Stimulated activated naive CD4-positive, alpha-beta T cell treated with Interleukin-2 at 50 U/mL for 16 hours (primary cell): ENCODE data around the gene C3AR1.
"Not testable (repeated sequence)": the region's sequence is repeated elsewhere in the genome, so short reads cannot be mapped to it uniquely, and the experiment has no call there.

Source experiments
- DNase-seq: peaks from one replicate; lab custom pipeline; 2025; lab: John Stamatoyannopoulos, UW

C3AR1 gene

GRCh38 chr12:8065991-8066594 lies at the start of gene C3AR1:
Gene C3AR1, minus strand, starts transcription at chr12:8066359. Its CDS starts 6,174 bp downstream, at chr12:8060185.
- DNase-seq, result peak; percentile 1

DNA sequence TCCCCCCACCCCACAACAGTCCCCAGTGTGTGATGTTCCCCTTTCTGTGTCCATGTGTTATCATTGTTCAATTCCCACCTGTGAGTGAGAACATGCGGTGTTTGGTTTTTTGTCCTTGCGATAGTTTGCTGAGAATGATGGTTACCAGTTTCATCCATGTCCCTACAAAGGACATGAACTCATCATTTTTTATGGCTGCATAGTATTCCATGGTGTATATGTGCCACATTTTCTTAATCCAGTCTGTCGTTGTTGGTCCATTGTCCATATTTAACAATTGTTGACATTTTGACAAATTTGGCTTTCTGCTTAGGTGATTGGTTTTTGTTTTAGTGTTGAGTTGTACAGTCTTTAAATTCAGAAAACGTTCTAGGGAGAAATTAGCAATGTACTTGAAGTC lies 47.0 kb upstream of the C3AR1 start:
- not testable (repeated sequence) for DNase-seq

GRCh38 chr12:8108808-8109398 lies 42.7 kb upstream of the C3AR1 start:
- peak; percentile 68 for DNase-seq

GRCh38 chr12:8099235-8099634 lies 33.1 kb upstream of the C3AR1 start:
- DNase-seq, result no peak

- DNase-seq, result no peak
Observed at GRCh38 chr12:8096281-8096915, 30.2 kb upstream of the C3AR1 start.

DNA sequence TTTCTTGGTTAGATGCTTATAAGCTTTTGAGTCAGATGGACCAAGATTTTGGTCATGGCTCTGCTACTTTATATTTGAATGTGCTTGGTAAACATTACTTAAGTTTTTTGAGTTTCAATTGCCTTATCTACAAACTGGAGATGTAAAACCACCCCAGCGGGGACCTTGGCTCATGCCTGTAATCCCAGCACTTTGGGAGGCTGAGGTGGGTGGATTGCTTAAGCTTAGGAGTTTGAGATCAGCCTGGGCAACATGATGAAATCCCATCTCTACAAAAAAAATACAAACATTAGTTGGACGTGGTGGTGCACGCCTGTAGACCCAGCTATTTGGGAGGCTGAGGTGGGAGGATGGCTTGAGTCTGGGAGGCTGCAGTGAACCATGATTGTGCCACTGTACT lies 27.1 kb upstream of the C3AR1 start:
- no peak for DNase-seq

DNA sequence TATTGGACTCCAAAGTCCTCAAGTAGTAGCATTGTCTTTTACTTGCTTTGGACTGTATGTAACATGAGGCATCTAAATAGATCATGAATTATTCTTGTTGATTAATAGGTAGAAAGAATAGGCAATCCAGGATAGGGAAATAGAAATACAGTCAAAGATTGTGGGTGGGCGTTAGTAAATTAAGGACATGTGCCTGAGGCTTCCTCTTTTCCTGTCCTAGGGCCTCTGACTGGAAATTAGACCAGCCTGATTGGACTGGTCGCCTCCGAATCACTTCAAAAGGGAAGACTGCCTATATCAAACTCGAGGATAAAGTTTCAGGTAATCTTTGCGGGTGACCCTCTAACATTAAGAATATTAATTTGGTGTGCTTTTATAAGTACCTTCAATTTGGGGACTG lies 23.6 kb upstream of the C3AR1 start:
- no peak for DNase-seq

GRCh38 chr12:8089277-8089676 lies 23.1 kb upstream of the C3AR1 start:
- DNase-seq, result not testable (repeated sequence)

DNA sequence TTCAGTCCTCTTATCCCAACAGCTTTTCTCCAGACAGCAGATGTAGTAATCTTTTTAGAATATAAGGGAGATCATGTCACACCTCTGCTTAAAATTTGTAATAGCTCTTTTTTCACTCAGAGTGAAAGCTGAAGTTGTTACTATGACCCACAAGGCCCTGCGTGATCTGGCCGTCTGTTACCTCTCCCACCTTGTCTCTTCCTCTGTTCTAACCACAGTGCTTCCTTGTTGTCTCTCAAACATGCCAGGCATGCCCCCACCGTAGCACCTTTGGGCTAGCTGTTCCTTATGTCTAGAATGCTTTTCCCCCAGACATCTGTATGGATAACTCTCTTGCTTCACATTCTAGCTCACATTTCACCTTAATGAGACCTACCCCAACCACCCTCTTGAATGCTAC lies 22.4 kb upstream of the C3AR1 start:
- peak; percentile 4 for DNase-seq

DNA sequence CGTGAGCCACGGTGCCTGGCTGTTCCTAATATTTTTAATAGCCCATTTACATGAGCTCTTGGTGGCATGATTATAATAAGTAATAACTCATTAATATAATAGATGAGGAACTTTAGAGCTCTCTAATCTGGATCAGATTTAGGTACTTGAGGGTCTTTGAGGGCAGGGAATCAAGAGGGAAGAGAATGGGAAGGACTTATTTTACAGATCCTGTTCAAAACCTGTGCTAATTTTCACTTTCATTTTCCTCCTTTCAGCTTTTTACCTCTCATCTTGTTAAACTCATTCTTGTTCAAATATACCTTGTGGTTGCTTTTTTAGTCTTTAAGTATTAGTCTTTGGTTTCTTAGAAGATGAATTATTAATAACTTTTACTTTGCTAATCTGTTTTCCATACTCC lies 21.5 kb upstream of the C3AR1 start:
- DNase-seq, result no peak

DNA sequence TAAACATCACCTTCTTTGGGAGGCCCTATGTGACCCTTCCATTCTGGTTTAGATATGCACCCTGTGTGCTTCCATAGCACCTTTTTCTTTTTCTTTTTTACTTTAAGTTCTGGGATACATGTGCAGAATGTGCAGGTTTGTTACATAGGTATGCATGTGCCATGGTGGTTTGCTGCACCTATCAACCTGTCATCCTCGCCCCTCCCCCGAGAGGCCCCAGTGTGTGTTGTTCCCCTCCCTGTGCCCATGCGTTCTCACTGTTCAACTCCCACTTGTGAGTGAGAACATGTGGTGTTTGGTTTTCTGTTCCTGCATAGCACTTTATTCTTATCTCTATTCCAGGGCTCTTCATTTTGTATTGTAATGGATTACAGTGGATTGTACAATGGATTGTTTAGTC lies 18.2 kb upstream of the C3AR1 start:
- DNase-seq, result peak; percentile 8

DNA sequence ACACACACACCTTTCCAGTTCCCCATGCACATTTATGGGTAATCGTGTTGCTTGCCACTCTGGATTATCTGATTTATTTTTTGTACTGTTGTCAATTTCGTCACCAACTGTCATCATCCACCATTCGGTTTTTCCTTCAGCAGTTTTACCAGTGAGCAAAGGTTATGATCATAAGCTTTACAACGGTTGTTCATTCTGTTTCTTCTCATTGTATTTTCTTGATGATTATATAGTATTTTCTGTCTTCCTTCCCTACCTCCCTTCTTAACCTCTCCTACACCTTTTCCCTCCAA lies 16.6 kb upstream of the C3AR1 start:
- DNase-seq, result no peak

DNA sequence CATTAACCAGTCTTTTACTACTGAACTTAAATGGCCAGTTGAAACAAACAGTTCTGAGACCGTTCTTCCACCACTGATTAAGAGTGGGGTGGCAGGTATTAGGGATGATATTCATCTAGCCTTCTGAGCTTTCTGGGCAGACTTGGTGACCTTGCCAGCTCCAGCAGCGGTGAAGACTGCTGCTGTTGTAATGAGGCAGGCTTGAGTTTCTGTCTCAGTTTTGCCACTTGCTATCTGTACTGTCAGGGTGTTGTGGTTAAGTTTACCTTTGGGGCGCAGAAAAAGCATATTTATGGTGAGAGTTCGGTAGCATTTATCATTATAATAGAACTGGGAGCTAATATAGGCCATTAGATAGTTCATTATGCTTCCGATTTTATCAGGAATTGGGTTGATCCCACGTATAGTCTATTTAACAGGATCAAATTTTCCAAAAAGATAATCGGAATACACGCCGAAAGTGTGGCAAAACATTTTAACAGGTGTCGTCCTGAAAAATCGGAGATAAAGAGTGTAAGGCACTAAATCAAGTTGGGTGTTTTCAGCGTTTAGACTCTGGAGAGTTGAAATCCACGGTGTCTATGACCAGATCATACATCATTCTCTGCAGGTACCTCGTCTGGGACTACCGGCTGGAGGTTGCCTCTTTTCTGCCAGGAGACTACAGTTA lies 15.2 kb upstream of the C3AR1 start:
- peak; percentile 5 for DNase-seq

DNA sequence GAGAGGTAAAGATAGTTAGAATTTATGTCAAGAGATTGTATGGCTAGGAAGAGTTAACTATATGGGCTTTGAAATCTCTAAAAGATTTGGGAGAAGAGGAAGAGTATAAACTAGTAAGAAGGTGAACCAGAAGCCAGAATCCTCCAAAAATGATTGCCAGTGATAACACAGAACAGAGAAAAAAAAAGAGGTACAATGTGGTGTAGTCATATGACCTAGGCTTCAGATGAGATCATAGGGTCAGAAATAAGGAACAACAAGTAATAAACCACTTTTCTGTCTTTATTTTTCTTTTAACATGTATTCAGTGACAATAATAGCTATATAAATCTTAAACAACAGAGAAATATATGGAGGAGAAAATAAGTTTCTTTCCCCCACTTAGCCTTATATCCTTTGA lies 14.0 kb upstream of the C3AR1 start:
- DNase-seq, result no peak

GRCh38 chr12:8078916-8079315 lies 12.8 kb upstream of the C3AR1 start:
- no peak for DNase-seq

DNA sequence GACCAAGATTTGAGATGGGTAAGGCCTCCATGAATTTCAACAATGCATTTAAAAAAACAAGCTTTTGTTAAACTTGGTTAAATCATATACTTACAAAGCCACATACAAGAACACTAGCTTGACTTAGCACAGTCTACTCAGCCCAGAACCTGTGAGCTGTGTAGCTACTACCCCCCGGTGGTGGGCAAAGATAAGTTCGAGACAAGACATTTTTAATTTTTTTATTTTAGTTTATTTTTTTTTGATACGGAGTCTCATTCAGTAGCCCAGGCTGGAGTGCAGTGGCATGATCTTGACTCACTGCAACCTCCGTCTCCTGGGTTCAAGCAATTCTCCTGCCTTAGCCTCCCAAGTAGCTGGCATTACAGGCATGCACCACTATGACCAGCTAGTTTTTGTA lies 12.2 kb upstream of the C3AR1 start:
- peak; percentile 60 for DNase-seq

GRCh38 chr12:8077207-8077606 lies 11.0 kb upstream of the C3AR1 start:
- no peak for DNase-seq

DNA sequence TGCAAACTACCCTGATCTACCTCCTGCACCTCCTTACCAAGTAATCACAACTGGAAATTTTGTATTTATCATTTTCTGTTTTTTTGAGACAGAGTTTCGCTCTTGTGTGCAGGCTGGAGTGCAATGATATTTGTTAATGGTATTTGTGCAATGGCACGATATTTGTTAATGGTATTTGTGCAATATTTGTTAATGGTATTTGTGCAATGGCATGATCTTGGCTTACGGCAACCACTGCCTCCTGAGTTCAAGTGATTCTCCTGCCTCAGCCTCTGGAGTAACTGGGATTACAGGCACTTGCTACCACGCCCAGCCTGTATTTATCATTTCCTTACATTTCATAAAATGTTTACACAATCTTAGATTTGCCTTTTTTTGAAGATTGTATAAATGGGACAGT lies 10.2 kb upstream of the C3AR1 start:
- no peak for DNase-seq

- no peak for DNase-seq
Observed at GRCh38 chr12:8075935-8076334, 9.8 kb upstream of the C3AR1 start.

GRCh38 chr12:8071820-8072219 lies 5.7 kb upstream of the C3AR1 start:
- not testable (repeated sequence) for DNase-seq

GRCh38 chr12:8069582-8069981 lies 3.4 kb upstream of the C3AR1 start:
- DNase-seq, result no peak

DNA sequence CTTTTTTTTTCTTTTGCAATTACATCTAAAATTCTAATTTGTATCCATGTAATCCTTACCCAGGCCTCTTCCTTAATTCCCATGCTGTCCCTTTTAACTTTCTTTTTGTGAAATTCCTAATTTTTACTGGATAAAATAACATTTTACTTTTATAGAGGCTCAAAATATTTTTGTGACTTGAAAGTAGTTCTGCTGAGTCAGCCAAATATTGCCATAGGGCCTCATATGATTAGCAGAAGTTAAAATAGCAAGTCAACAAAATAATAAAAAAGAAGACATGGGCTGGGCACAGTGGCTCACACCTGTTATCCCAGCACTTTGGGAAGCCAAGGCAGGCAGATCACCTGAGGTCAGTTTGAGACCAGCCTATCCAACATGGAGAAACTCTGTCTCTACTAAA lies 2.0 kb downstream of the C3AR1 start:
- DNase-seq, result no peak

DNA sequence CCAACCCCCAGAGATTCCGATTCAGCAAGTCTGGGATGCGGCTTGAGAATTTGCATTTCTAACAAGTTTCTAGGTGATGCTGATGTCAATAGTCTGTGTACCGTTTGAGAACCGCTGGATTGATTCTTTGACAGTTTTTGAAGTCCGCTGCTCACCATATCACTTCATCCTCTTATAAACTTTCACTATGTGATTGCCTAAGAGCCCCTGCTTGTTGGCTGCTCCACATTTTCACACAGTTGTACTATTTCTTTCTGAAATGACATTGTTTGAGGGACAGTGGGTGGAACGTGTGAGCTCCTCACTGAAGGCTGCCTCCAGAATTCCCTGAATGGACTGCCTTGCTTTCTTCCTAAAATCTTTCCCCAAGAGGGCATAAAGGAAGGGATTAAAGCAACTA lies 7.7 kb downstream of the C3AR1 start:
- no peak for DNase-seq
